Measurements from ENCODE around the gene TBRG1.

TBRG1 gene

DNA sequence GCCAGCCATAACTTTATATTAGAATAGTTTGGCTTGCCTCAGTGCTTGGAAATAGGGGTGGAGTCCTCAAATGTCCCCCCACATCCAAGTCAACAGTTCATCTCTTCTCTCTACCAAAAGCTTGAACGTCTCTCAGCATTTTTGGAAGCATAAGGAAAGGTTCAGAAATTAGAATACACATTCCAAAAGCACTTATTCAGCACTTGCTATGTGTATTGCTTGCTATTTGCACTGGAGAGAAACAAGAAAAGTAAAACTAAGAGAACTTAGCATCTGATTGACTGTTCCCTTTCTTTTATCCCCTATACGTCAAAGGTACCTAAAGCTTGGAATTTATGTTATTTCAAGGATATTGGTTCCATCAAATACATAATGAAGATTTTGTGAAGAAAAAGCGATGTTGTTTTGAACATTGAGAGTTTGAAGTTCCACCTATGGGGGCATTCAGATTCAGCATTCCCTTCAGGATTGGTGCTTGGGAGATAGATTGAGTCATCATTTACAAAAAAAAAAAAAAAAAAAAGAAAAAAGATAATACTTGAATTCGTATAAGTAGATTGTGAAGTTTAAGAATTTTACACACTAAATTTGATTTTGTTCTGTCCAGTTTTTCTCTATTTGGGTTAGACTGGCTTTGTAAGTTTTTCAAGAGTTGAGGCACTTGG, 1.3 kb downstream of the TBRG1 start:
- DNase-seq, result no peak

DNA sequence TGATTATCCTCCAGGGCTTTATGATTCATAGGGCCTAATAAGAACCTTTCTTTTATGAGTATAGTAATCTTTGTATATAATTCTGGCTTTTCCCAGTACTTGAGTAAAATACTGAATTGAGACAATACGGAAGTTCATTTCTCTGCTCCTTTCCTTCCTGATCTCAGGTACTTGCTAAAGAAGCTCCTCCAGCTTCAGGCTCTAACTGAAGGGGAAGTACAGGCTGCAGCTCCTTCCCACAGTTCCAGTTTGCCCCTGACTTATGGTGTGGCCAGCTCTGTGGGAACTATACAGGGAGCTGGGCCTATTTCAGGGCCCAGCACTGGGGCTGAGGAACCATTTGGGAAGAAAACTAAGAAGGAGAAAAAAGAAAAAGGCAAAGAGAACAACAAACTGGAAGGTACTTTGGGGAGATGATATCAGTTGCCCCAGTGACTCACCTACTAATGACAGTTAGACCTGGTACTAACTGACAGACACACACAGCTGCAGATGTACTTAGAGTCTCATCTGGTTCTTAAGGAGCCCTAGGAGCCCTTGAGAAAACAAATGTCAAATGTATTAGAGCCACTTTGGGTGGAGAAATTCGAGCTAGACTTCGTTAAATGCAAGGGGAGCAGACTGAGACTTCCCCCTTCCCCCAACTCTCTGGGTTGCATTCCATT, 3.0 kb downstream of the TBRG1 start:
- DNase-seq, result no peak

DNA sequence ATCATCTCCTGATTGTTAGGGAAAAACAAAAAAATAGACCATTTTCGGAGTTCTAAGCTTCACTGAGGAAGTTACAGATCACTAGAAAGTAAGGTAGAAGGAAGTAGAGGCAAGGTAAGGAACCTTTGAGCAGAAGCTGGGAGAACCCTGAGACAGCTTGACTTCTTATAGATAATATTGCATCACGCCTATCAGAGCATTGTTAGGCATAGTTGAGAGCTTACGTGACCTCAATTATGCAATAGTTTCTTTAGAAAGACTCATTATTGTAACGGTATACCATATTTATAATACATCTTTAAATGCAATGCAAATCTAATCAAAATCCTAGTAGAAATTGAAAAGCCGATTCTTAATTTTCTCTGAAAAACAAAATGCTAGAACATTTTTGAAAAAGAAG, 4.9 kb downstream of the TBRG1 start:
- no peak for DNase-seq

DNA sequence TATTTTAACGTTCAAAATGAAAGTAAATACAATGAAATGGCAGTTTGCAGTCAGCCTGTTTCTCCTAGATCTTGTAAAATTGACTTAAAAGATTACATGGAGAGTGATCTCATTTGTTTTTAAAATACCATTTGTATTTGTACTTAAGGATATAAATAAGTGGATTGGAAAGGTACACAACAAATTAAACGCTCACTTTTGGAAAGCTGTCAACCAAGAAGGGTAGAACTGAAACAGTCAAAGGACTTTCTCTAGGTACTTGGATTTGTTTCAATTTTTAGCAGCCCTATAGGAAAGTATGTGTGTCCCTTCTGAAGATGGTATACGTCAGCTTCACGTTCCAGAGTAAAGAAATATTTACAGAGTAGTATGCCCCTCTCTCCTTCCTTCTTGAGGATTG, 7.3 kb downstream of the TBRG1 start:
- DNase-seq, result no peak

DNA sequence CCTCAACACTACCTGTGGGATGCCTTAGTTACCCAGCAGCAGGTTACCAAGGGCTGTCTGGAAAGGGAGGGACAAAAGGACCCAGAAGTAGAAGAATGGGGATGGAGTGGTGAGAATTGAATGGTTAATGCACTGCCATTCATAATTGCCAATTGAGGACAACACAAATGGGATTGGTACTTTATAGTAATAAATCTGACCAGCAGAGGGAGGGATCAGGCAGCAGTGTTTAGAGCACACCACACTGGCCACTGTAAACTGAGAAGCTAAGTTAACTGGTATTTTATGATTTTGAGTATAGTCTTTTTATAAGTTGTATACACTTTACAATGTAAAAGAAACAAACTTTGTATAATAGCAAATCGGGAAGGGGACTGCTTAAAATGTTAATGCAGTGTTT, 10.7 kb downstream of the TBRG1 start:
- DNase-seq, result no peak

DNA sequence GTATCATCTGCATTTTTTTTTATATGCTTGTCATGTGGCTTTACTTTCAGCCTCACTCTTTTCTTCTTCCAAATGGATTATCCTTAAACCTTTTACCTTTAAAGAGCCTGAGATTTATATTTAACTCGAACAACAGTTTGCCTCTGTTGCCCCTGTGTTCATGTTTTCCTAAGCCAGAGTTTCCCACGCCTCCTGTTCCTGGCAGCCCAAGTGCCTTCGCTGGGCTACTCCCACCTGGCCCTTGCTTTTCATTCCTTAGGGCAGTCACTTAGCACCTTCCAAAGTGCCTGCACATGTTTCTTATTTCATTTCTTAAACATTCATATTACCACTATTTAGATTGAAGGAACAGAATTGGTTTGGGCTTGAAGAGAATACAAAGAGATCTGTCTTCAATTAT, 13.3 kb downstream of the TBRG1 start:
- no peak for DNase-seq

DNA sequence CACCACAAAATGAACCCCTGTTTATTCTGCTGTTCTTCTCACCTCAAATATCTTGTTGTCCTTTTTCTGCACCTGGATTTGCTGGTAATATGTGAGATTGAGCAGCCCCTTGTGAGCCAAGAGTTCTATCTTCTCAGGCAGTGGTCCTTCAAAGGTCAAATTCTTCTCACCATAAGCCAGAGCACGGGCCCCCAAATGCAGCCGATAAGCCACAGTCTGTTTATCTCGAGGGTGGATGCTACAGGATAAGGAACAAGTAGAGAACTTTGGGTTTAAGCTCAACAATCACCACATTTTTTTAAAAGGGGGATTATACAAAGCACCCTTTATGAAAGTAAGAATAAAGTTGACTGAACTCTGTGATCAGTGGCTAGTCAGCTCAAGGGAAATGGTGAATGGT, 15.8 kb downstream of the TBRG1 start:
- DNase-seq, result no peak

DNA sequence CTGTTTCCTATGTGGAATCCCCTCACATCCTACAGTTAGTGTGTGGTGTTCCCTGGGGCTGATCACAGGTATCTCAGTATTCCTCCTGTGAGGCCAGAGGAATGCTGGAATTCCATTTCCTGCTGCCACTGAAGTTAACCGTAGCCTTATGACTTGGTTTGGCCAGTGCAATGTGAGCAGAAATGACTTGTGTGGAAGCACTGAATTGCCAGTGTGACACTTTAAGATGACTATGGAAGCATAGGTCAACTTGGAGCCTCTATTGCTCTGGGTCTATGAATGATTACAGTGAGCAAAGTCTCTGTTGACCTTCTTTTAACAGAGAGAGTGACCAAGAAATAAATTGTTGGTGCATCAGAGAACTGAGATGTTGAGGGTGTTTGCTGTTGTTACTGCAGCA, 16.5 kb downstream of the TBRG1 start:
- DNase-seq, result no peak

DNA sequence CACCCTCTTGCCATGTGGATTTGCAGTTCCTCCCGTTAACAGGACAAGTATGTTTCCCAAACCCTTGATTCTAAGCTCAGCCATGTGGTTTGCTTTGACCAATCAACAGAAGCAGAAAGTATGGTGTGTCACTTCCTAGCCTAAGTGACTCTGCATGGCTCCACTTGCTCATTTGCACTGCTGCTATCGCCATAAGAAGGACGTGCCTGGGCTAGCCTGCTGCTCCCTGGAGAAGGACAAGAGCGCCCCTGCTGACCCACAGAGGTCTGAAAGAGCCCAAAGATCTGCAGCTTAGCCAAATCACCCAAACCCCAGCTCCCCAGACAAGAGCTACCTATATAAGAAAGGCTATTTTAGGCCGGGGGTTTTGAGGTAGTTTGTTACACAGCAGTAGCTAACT, 18.0 kb downstream of the TBRG1 start:
- DNase-seq, result no peak

DNA sequence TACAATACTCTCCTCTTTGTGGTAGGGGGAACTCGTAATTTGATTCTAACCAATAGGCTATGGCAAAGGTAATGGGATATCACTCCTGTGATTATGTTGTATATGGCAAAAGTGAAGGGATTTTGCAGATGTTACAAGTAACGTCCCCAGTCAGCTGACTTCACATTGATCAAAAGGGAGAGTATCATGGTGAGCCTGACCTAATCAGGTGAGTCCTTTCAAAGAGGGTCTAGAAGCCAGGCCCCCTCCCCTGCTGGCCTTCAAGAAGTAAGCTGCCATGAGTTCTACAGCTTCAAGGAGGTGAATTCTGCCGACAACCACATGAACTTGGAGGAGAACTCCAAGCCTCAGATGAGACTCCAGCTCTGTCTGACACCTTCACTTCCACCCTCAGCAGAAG, 20.0 kb downstream of the TBRG1 start:
- DNase-seq, result no peak

DNA sequence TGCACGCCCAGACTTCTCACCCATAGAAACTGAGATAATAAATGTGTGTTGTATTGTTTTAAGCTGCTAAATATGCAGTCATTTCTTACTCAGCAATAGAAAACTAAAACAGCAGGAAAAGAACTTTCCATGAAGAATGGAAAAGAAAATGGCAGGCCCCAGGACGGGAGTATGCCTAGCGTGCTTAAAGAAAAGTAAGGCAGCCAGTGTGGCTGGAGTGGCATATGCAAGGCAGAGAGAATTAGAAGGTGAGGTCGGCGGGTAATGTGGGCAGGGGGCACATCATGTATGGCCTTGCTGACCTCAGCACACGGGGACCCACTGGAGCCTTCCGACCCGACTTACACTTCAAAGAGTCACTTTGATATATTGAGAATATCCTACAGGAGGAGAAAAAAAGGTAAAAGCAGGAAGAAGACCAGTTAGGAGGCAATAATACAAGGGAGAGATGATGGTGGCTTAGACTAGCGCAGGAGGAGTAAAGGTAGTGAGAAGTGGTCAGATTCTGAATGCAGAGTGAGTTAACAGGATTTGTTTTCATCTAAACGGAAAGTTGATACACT, 20.5 kb downstream of the TBRG1 start:
- no peak for DNase-seq

DNA sequence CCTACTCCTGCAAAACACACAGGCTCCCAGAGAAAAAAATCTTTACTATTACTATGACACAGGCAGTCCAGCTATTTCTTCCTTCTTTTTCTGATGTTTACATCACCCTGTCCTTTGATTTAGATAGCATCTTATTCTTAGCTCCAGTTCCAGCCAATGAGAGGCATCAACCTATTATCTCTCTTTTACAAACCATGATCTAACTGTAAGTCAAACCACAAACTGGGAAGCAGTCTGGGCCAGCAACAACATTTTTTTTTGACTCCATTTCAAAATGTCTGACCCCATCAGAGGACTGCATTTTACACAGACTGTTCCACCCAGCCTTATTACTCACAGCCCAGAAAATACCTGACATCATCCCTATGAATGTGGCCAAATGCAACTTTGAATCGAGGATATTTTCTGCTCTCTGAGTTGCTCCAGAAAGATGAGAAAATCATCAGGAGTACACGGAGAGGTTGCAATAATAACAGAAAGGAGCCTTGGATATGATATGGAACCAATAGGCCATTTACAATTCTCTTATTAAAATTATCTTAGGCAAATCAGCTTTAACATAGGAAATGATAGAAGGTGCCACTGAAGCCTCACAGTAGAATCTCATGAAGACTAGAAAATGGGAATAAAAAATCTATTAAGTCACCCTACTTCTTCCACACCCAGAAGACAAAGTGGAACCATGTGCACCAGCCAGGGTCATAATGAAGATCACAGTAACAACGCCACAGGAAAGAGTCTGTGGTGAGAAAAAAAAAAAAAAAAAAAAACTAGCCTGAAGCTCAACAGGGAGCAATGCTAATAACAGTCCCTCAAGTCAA, 21.2 kb downstream of the TBRG1 start:
- DNase-seq, result no peak

DNA sequence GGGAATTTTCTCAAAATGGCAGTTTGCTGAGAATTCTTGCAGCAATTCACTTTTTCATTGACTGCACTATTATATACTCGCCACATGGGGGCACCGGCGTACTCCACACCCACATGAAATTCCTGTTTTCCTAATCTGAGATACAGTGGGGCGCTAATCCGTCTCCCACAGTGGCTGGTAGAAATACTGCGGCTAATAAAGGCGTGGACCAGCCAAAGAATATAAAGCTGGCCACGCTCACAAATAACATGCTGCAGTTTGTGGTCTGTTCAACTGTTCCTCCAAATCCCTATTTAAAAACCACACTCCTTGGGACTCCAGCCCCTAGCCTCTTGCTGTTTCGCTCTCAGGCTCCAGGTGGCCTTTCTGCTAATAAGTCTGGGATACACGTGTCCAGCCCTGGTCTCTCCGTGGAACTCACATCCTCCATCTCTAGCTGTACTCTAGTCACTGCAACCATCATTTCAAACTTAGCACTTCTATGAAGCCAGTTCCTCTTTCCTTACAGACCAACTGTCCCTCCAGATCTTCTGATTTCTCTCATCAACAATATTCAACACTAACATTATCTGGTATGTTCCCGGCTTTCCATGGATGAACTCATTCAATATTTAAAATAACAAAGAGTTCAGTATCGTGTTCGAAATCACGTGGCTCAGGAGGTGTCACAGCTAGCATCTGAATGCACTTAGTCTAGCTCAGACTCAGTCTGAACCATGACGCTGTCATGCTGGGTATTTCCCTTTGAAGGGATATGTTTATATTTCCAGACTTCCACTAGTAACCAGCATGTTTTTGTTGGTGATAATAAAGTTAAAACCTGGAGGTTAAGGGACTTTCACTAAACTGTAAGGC, 22.0 kb downstream of the TBRG1 start:
- DNase-seq, result peak; percentile 88

DNA sequence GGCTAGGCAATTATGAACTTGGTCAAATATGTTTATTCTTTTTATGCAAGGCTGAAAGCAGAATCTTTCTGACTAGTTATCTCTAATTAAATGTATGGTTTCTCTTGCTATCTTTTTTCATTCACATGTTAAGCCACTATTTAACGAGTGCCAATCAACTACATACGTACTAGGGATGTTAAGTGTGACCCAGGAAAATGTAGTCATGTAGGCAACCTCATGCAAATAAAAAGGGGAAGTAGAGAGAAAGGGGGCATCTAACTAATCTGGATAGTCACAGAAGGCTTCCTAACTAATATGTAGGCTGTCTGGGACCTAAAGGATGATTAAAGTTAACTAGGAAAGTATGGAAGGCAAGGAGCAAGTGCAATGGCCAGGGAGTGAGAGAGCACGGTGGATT, 23.5 kb downstream of the TBRG1 start:
- DNase-seq, result no peak

DNA sequence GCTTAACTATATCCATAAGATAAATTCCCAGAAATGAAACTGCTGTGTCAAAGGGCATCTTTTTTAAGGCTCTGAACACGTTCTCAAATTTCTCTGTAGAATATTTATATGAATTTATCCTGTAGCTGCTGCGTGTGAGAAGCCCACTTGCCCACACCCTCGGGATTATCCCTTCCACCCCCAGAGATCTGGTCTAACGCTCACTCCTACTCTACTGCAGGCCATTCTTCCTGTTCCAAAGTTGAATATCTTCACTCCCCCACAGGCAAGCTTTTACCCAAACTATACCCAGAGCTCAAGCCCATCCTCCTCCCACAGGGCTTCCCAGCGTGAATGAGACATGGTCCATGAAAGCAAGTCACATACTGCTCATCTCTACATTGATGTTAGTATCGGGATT, 25.9 kb downstream of the TBRG1 start:
- DNase-seq, result no peak

DNA sequence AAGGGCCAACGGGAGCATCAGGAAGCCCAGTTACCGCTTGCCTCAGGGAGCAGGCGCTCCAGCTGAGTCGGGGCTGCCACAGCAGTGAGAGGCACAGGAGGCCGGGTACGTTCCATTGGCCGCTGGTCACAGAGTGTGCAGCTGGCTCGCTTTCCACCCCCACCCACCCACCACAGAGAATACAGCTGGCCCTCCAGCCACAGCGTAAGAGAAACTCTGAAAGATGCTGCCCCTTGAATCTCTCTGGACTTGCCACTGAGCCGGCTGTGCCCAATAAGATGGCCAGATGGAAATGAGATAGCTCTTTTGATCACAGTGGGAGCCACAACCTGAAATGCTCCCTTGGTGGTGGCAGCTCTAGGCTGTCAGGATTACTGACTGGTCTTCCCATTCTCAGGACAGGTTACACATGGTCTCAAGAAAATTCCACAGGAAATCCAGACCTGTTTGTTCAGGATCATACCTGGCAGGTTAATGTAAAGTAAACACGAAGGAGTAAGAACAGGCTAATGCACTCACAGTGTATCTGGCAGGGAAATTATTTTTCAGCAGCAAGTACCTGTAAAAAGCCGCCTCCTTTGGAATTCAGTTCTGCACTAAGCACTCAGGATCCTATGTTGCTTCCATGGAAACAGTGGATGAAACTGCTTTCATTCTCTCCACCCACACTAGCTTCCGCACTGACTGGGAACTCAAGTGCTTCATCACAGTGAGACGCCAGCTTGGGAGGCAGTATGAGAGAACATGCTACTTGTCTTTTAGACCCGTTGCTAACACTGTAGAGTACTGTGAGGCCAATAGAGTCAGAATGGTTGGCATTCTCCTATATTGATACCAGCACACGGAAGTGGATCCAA, 34.3 kb downstream of the TBRG1 start:
- peak; percentile 92 for DNase-seq

DNA sequence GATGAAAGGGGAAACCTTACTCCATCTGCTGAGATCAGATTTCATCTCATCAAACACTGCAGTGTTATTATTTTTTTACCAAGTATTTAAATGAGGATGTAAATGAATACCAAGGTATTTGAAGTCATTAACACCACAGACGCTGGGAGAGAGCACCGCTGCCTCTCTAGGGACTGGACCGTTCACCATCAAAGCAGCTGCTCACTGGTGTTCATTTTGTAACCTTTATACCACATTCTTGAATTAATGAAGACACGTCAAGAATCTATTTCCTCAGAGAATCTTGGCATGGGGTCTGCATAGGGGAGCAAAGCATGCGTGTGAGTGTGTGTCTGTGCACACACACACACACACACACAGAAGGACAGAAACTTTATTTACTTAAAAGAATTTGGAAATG, 35.2 kb downstream of the TBRG1 start:
- DNase-seq, result no peak

DNA sequence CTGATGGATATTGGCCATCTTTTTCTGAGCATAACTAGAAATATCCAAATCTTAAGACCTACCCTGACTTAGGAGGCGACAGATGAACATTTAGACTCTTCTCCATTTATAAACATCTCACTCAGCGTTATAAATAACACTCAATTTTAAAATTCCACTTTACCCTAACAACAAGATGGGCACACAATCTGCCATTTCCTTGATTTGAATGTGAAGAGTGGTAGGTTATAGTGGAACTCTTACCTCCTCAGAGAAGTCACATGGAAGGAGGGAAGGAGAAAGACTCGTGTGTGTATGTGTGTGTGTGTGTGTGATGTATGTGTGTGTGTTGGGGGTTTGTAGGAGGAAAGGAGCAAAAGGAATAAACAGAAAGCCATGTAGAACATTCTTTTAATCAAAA, 35.8 kb downstream of the TBRG1 start:
- no peak for DNase-seq

DNA sequence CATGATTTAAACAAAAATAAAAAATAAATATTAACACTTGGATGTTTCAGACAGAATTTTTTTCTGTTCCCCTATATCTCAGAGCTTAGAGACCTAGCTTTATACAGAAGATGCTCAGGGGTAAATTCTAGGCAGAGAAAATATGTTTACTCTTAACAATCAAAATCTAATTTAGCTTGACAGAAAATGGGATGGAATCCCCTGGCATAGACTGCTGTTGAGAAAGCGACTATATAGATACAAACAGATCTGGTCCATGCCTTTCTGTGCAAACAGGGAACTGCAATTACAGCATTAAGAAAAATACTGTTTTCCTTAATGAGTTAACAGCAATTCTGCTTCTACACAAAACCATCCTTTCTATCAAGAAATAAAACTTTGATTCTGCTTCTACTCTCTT, 36.3 kb downstream of the TBRG1 start:
- no peak for DNase-seq

DNA sequence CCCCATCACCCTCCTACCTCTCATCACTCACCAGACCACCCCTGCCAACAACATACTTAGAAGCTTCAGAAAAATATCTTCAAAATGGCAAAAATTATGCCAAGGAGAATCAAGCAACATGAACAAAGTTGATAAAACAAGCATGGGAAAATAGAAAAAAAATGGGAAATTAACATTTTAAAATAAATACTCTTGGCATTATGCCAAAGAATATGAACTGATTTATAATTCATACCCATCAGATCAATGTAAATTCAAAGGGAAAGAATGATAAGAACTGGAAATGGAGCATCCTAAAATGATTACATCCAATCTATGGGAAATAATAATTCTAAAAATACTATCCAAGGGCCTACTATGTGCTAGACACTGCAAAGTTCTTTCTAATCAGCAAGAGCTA, 38.9 kb downstream of the TBRG1 start:
- DNase-seq, result no peak

DNA sequence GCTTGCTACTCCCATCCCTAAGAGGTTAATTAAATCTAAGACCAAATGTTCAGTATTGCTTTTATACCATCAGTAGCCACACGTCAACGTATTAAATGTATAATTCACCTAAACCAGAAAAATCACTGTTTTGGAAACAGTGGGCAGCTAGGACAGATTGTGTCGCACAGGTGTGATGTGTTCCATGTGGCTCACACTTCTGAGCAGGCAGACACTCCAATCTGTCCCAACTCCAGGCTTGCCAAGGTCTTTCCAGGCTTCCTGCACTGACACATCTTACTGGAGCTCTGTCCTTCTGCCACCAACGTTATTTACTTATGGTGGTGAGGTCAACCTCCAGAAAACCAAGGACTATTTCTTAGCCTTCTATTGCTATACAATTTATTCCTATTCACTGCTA, 39.4 kb downstream of the TBRG1 start:
- DNase-seq, result no peak

DNA sequence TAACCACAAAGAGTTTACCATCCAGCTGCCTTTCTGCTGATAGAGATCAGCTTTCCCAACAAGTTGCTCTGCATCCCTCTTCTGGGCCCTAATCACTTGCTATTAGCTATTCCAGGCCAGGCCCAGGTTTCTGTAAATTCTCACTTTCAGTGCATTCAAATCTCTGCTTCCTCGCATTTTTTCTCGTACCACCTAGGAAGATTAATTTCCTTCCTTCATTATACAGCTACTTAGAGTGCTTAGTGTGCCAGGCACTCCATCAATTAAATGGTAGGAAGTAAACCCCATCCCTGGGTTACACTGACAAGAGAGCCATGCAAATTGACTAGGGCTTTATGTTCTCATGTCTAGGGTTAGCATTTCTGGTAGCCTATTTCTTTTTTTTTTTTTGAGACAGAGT, 41.2 kb downstream of the TBRG1 start:
- DNase-seq, result no peak
